ENCODE results near the gene ARPIN.

ARPIN gene

DNA sequence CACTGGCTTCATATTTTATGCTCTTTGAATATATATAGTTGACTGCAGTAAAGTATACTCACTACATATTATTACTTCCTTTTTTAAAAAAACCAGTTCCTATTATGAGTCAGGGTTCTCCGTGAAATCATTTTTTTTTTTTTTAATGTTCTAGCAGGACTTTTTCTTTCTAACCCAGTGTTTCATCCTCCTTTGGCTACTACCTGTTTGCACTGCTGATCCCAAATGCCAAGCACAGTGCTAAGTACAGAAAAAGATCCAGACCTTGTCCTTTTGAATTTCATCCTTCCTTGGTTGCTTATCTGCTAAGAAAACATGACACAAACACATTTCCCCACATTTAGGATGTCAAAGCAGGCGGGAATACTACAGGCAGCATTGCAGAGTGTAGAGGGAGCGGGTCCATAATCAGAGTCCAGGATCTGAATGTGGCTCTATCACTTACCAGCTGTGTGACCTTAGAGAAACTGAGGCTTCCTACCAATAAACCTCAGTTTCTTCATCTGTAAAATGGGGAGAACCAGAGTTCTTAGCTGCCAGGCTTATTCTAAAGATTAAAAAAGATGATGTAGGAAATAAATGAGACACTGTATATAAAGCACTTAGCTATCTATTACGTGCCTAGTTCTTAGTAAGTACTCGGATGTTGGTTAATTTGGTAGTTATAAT is 60.9 kb downstream of the ARPIN start:
- FAIRE-seq = no peak
- no peak for DNase-seq (ENCODE audit: extremely low spot score, insufficient read length, low read depth)

GRCh38 chr15:89848970-89849292 is 63.8 kb downstream of the ARPIN start:
- FAIRE-seq (no peak), DNase-seq (ENCODE audit: extremely low spot score, insufficient read length, low read depth) (no peak)

- FAIRE-seq = no peak
- DNase-seq (ENCODE audit: extremely low spot score, insufficient read length, low read depth) = no peak
Observed at GRCh38 chr15:89847101-89847500, 65.7 kb downstream of the ARPIN start.

GRCh38 chr15:89845305-89845893 is 67.4 kb downstream of the ARPIN start:
- FAIRE-seq (no peak), DNase-seq (ENCODE audit: extremely low spot score, insufficient read length, low read depth) (no peak)
